K562 (cell line): ENCODE measurements around the gene C6orf62. TPM values are rescaled to one million over a fixed set of nuclear protein-coding genes. Genes with fewer than 3 reads are reported as not detected.

Source experiments
- CAMTA2 ChIP-seq: fragments of 250-450 bp; sonication (Bioruptor Pico); conservative IDR thresholded peaks from 2 replicates; pipeline ENCODE4 v1.5.1; 2022
- EHMT2 ChIP-seq: fragments of 450-650 bp; IDR thresholded peaks from 2 replicates; pipeline ENCODE4 v1.6.1; 2018; ENCODE audit warnings: antibody characterized with exemption
- ELF4 ChIP-seq: fragments of 450-650 bp; formaldehyde crosslinking; IDR thresholded peaks from 2 replicates; pipeline ENCODE4 v1.4.0; 2022; ENCODE audit warnings: missing genetic modification characterization
- ERF ChIP-seq: fragments of 450-650 bp; formaldehyde crosslinking; IDR thresholded peaks from 2 replicates; pipeline ENCODE4 v1.4.0; 2020; ENCODE audit warnings: mild to moderate bottlenecking, mixed read lengths
- FOXP1 ChIP-seq: sonication (generic); formaldehyde crosslinking; IDR thresholded peaks from 2 replicates; pipeline ENCODE4 v1.8.0; 2022; ENCODE audit warnings: mild to moderate bottlenecking, missing genetic modification reagents
- HCFC1 ChIP-seq: IDR thresholded peaks from 2 replicates; pipeline ENCODE4 v1.6.1; 2012; ENCODE audit warnings: low read depth, low read length, improper control_type of control experiment
- ID3 ChIP-seq, 2 experiments: fragments of 250-450 bp in 1 of 2; fragments of 450-650 bp in 1 of 2; sonication (Bioruptor Pico) in 1 of 2; IDR thresholded peaks; 2 replicates each; pipeline versions ENCODE4 v1.6.1 to v1.8.0; 2016 to 2021; ENCODE audit warnings: mild to moderate bottlenecking in 2 of 2, moderate library complexity in 2 of 2, missing compliant biosample characterization in 1 of 2, missing genetic modification characterization in 1 of 2
- KLF6 ChIP-seq: fragments of 250-450 bp; sonication (Bioruptor Pico); IDR thresholded peaks from 2 replicates; pipeline ENCODE4 v1.4.0; 2020; ENCODE audit warnings: mild to moderate bottlenecking, moderate library complexity, borderline replicate concordance
- MXI1 ChIP-seq: IDR thresholded peaks from 2 replicates; pipeline ENCODE4 v1.6.1; 2011; ENCODE audit warnings: low read depth, mild to moderate bottlenecking, improper control_type of control experiment, low read length
- NCOA6 ChIP-seq: fragments of 450-650 bp; IDR thresholded peaks from 2 replicates; pipeline ENCODE4 v1.6.1; 2017; ENCODE audit warnings: mild to moderate bottlenecking
- POLR2AphosphoS5 ChIP-seq: IDR thresholded peaks from 2 replicates; pipeline ENCODE4 v1.6.1; 2011; ENCODE audit warnings: mild to moderate bottlenecking, low read depth, low read length, moderate library complexity; ENCODE audit not compliant: control insufficient read depth, insufficient read depth
- RB1 ChIP-seq: fragments of 450-650 bp; IDR thresholded peaks from 2 replicates; pipeline ENCODE4 v1.6.1; 2017; ENCODE audit warnings: low read depth, mild to moderate bottlenecking
- RBM17 ChIP-seq: fragments of 200-400 bp; formaldehyde crosslinking; IDR thresholded peaks from 2 replicates; pipeline ENCODE4 v1.6.1; 2017; ENCODE audit warnings: low read depth, mild to moderate bottlenecking, low read length, borderline replicate concordance
- SMARCE1 ChIP-seq: fragments of 450-650 bp; IDR thresholded peaks from 2 replicates; pipeline ENCODE4 v1.7.1; 2016; ENCODE audit warnings: mild to moderate bottlenecking
- TFE3 ChIP-seq: fragments of 450-650 bp; formaldehyde crosslinking; IDR thresholded peaks from 2 replicates; pipeline ENCODE4 v1.4.0; 2020; ENCODE audit warnings: mild to moderate bottlenecking, mixed read lengths
- UBTF ChIP-seq, 2 experiments: IDR thresholded peaks; 2 replicates each; pipeline ENCODE4 v1.6.1; 2012; ENCODE audit warnings: improper control_type of control experiment in 2 of 2, low read depth in 2 of 2, low read length in 2 of 2, borderline replicate concordance in 1 of 2
- ZNF143 ChIP-seq: sonication (generic); formaldehyde crosslinking; IDR thresholded peaks from 2 replicates; pipeline ENCODE4 v1.9.0; 2022; ENCODE audit warnings: mild to moderate bottlenecking, missing genetic modification reagents
- ZNF217 ChIP-seq: sonication (generic); formaldehyde crosslinking; IDR thresholded peaks from 2 replicates; pipeline ENCODE4 v1.8.0; 2022; ENCODE audit warnings: mild to moderate bottlenecking, missing genetic modification reagents
- ZNF3 ChIP-seq: fragments of 250-450 bp; sonication (Bioruptor Pico); IDR thresholded peaks from 2 replicates; pipeline ENCODE4 v1.5.0; 2021; ENCODE audit warnings: mild to moderate bottlenecking, moderate library complexity
- ZNF561 ChIP-seq: fragments of 450-650 bp; formaldehyde crosslinking; conservative IDR thresholded peaks from 2 replicates; pipeline ENCODE4 v1.4.0; 2020; ENCODE audit warnings: mild to moderate bottlenecking, moderate library complexity
- ZNF75A ChIP-seq: fragments of 450-650 bp; formaldehyde crosslinking; IDR thresholded peaks from 2 replicates; pipeline ENCODE4 v1.4.0; 2020; ENCODE audit warnings: mild to moderate bottlenecking
- polyA plus RNA-seq, 8 experiments: library from polyadenylated mRNA; depleted of rRNA in 4 of 8; stranded (reverse) in 5 of 8; unstranded in 3 of 8; fragments of >200 nt; fragmentation: Nextera tagmentation in 2 of 8; fragmentation: Illumina TruSeq in 1 of 8; extraction: Ambion mirVana in 2 of 8; extraction: Trizol in 1 of 8; gene quantifications; 2 replicates each; pipeline versions ENCODE4 v1.2.1 to v1.2.3, GENCODE V29; 2011 to 2014; ENCODE audit warnings: inconsistent platforms in 1 of 8, missing spikeins in 1 of 8
- total RNA-seq, 7 experiments: library from RNA; depleted of rRNA in 6 of 7; stranded (reverse); fragments of >200 nt in 6 of 7; fragmentation: Illumina TruSeq in 2 of 7; extraction: Trizol in 2 of 7; gene quantifications; 2 replicates each; pipeline versions ENCODE4 v1.2.1 to v1.2.3, GENCODE V29; 2011 to 2021; ENCODE audit warnings: low replicate concordance in 1 of 7
- TF ChIP-seq, protein P1 (sequence below): sonication (generic); formaldehyde crosslinking; IDR thresholded peaks from 2 replicates; pipeline ENCODE4 v1.8.1; 2023; ENCODE audit warnings: mild to moderate bottlenecking, missing genetic modification reagents

C6orf62 gene
- total and polyA plus RNA-seq, 9 of the 15 experiments (the other 6 are each of a cell fraction or from before 2014, with no cell fraction given): 48.5 to 579 (median 111) TPM

- TF ChIP-seq RB1 (peak; percentile 82; the same call in 1 of the 2 replicates), UBTF (IDR thresholded peaks at IDR 0.05; ENCODE audit: borderline replicate concordance in 1 of 2, low read depth in 2 of 2, low read length in 2 of 2) (peak; percentile 67 to 68; a peak in 1 of 4 replicates), ZNF561 (CRISPR knock-in tag) (no peak), ZNF217 (CRISPR knock-in tag) (no peak), TFE3 (CRISPR knock-in tag) (no peak), RBM17 (no peak), ELF4 (peak; percentile 75; the same call in 1 of the 2 replicates), KLF6 (CRISPR knock-in tag) (peak; percentile 74; the same call in 1 of the 2 replicates), CAMTA2 (CRISPR knock-in tag) (no peak), MXI1 (no peak), POLR2AphosphoS5 (peak; percentile 97), EHMT2 (no peak), ZNF3 (CRISPR knock-in tag) (peak; percentile 60; the same call in 1 of the 2 replicates), HCFC1 (peak; percentile 74), ZNF75A (CRISPR knock-in tag) (no peak), ERF (no peak), SMARCE1 (peak; percentile 5; the same call in 1 of the 2 replicates), ZNF143 (peak; percentile 21; the same call in 1 of the 2 replicates), NCOA6 (no peak), FOXP1 (CRISPR knock-in tag) (no peak), ID3 (CRISPR knock-in tag; IDR thresholded peaks at IDR 0.05) (no peak), ID3 (tag; IDR thresholded peaks at IDR 0.05) (peak; percentile 67)
- TF ChIP-seq, protein P1, sequence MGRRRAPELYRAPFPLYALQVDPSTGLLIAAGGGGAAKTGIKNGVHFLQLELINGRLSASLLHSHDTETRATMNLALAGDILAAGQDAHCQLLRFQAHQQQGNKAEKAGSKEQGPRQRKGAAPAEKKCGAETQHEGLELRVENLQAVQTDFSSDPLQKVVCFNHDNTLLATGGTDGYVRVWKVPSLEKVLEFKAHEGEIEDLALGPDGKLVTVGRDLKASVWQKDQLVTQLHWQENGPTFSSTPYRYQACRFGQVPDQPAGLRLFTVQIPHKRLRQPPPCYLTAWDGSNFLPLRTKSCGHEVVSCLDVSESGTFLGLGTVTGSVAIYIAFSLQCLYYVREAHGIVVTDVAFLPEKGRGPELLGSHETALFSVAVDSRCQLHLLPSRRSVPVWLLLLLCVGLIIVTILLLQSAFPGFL (CRISPR knock-in tag): 0 out of 2 replicates have a peak, but pooled peaks have one; percentile 29
Measured at GRCh38 chr6:24720604-24721460, 1.9 kb upstream of the C6orf62 start (continued).
